SJSA1 (cell line): ENCODE results near the gene PDZD2. TPM values are rescaled to one million over a fixed set of nuclear protein-coding genes. Genes with fewer than 3 reads are reported as not detected.
"Not testable (repeated sequence)": the region's sequence is repeated elsewhere in the genome, so short reads cannot be mapped to it uniquely, and the experiment has no call there.

Source experiments
- DNase-seq, 2 experiments: peaks; one replicate each; pipeline ENCODE4 v3.0.0-alpha.2; 2015 to 2020; ENCODE audit warnings: low spot score in 2 of 2, low read depth in 1 of 2
- H3K27ac ChIP-seq: fragments of 250-450 bp; sonication (Bioruptor Pico); 2 replicates; pipeline ENCODE4 v1.5.1; 2020; ENCODE audit warnings: mild to moderate bottlenecking, moderate library complexity
- H3K27me3 ChIP-seq: fragments of 250-450 bp; sonication (Bioruptor Pico); replicated peaks from 2 replicates; pipeline ENCODE4 v1.5.1; 2020; ENCODE audit warnings: mild to moderate bottlenecking, moderate library complexity
- H3K36me3 ChIP-seq: fragments of 250-450 bp; sonication (Bioruptor Pico); 2 replicates; pipeline ENCODE4 v1.5.1; 2020; ENCODE audit warnings: mild to moderate bottlenecking
- H3K4me1 ChIP-seq: fragments of 250-450 bp; sonication (Bioruptor Pico); replicated peaks from 2 replicates; pipeline ENCODE4 v1.6.1; 2021; ENCODE audit warnings: mild to moderate bottlenecking
- H3K4me3 ChIP-seq: fragments of 250-450 bp; sonication (Bioruptor Pico); 2 replicates; pipeline ENCODE4 v1.5.1; 2020; ENCODE audit warnings: mild to moderate bottlenecking
- H3K9me3 ChIP-seq: fragments of 250-450 bp; sonication (Bioruptor Pico); replicated peaks from 2 replicates; pipeline ENCODE4 v1.5.1; 2020; ENCODE audit warnings: mild to moderate bottlenecking
- total RNA-seq: library from RNA; depleted of rRNA; stranded (reverse); fragments of >200 nt; shearing (Covaris generic); gene quantifications from 2 replicates; pipeline ENCODE4 v1.2.3, GENCODE V29; 2014; rRNA removed

The PDZD2 gene
- total RNA-seq = 0.16 TPM in 1 of 2 replicates, not detected in the other

DNA sequence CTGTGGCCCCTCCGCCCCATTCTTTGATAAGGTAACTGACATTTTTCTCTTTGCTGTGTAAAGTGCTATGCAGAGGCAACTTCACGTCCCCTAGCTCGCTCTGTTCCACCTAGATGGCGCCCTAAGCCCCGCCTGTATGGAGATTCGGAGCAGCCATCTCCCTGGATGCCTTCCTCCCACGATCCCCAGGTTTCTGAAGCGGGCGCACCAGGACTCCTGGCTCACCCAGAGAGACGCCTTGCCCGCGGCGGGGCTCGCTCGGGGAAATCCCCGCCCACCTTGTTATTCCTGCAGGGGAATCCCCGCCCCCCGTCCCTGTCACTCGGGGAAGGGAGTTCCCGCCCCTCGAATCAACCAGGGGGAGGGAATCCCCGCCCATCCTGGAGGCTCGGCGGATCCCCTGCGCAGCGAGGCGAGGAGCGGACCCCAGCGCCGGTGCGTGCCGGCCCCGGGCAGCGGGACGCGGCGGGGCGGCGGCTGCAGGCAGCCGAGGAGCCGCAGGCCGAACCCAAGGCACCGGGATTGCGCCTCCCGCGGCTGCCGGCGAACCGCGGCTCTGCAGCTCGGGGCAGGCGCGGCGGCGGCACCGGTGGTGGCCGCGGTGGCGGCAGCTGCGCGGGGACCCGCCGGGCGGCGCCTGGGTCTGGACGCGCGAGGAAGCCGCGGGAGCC is at the start of gene PDZD2:
TSS of gene PDZD2 (plus strand) at position 384 of the 671 bp plus-strand sequence.
- 0 out of 2 replicates have a peak, but pooled peaks cover 3% of the 10 kb centered on the region for H3K4me1 ChIP-seq
- no peaks in the 10 kb centered on the region for H3K27me3 ChIP-seq
- peak within 1 kb of the TSS; percentile 38 for H3K4me3 ChIP-seq
- H3K9me3 ChIP-seq = no peaks in the 10 kb centered on the region
- H3K27ac ChIP-seq = no peak within 1 kb of the TSS
- no peaks in the 10 kb centered on the region for H3K36me3 ChIP-seq
- DNase-seq = peak; percentile 49 to 65

GRCh38 chr5:31593665-31594064 is 45.3 kb upstream of the PDZD2 start:
- DNase-seq = no peak
- Histone ChIP-seq H3K9me3 (no peaks in the 10 kb centered on the region), H3K36me3 (no peaks in the 10 kb centered on the region)

GRCh38 chr5:31596354-31596753 is 42.6 kb upstream of the PDZD2 start:
- Histone ChIP-seq H3K27ac (no peak overlapping the region), H3K4me3 (no peak overlapping the region)
- DNase-seq = no peak

More at GRCh38 chr5:31593665-31594064, 45.3 kb upstream of the PDZD2 start:
- no peak overlapping the region for H3K4me3 ChIP-seq
- no peaks in the 10 kb centered on the region for H3K4me1 ChIP-seq
- H3K27me3 ChIP-seq = no peaks in the 10 kb centered on the region
- no peak overlapping the region for H3K27ac ChIP-seq

GRCh38 chr5:31598640-31599611 is 40.0 kb upstream of the PDZD2 start:
- Histone ChIP-seq H3K9me3 (no peaks in the 10 kb centered on the region), H3K4me3 (no peak overlapping the region), H3K4me1 (no peaks in the 10 kb centered on the region), H3K27me3 (no peaks in the 10 kb centered on the region), H3K27ac (no peak overlapping the region), H3K36me3 (no peaks in the 10 kb centered on the region)
- no peak for DNase-seq

More at GRCh38 chr5:31596354-31596753, 42.6 kb upstream of the PDZD2 start:
- Histone ChIP-seq H3K36me3 (no peaks in the 10 kb centered on the region), H3K4me1 (no peaks in the 10 kb centered on the region), H3K9me3 (no peaks in the 10 kb centered on the region), H3K27me3 (no peaks in the 10 kb centered on the region)

- H3K4me1 ChIP-seq, H3K27me3 ChIP-seq, DNase-seq, H3K9me3 ChIP-seq, H3K27ac ChIP-seq, H3K4me3 ChIP-seq, H3K36me3 ChIP-seq: not testable (repeated sequence)
These were observed 36.6 kb upstream of the PDZD2 start for GRCh38 chr5:31602305-31602704.

DNA sequence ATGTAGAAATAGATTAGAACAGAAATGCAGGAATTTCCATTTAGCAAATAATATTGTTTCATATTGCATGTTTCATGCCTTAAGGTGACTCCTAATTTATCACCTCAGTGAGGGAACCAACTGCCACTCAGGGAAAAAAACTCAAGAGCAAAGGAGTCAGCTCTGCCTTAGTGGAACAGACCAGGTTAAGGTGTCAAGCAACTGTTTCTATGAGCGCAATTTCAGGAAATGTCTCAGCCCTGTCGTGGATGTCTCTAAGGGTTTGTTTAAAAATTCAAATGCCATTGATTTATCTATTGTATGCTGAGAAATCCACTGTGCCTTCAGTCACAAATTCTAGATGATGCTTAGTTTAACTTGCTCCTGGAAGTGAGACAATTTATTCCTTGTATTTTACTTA is 34.7 kb upstream of the PDZD2 start:
- no peaks in the 10 kb centered on the region for H3K9me3 ChIP-seq
- no peak overlapping the region for H3K27ac ChIP-seq
- H3K36me3 ChIP-seq = no peaks in the 10 kb centered on the region
- DNase-seq = no peak
- H3K4me1 ChIP-seq = no peaks in the 10 kb centered on the region
- no peak overlapping the region for H3K4me3 ChIP-seq
- H3K27me3 ChIP-seq = no peaks in the 10 kb centered on the region

DNA sequence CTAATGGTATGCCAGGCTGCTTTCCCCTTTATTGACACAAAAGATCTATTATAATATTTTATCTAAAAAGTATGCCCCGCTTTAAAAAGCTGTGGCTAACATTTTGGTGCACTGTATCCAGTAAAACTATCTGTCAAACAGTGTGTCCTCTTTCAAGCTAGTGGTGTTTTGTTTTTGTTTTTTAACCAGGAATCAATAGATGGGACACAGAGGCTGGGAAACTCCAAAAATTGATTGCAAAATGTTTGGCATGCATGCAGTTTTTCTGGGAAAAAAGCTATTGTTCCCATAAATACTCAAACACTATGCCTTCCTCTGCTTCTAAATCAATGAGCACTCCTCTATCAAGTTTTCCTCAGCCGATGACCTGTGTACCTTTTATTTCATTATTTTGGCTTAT is 34.3 kb upstream of the PDZD2 start:
- DNase-seq = no peak
- H3K36me3 ChIP-seq = no peaks in the 10 kb centered on the region
- H3K4me3 ChIP-seq = no peak overlapping the region
- no peaks in the 10 kb centered on the region for H3K9me3 ChIP-seq
- no peaks in the 10 kb centered on the region for H3K27me3 ChIP-seq
- H3K4me1 ChIP-seq = no peaks in the 10 kb centered on the region
- no peak overlapping the region for H3K27ac ChIP-seq

DNA sequence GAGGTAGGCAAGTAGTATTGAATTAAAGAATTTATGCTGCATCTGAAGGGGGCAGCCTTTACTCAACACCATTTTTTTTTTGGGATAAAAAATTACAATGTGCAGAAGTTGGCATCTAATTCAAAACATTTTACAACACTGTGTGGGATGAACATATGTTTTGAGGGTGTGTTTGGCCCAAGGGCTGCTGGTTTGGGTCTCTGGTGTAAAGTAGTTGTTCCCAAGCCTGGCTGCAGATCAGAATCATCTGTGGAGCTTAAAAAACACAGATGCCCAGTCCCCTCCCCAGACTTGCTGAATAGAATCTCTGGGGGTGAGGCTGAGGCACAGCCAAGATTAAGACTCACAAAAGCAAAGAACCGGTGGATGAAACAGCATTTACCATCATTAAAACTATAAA is 33.0 kb upstream of the PDZD2 start:
- no peaks in the 10 kb centered on the region for H3K9me3 ChIP-seq
- no peak overlapping the region for H3K27ac ChIP-seq
- H3K4me1 ChIP-seq = no peaks in the 10 kb centered on the region
- H3K27me3 ChIP-seq = no peaks in the 10 kb centered on the region
- H3K4me3 ChIP-seq = no peak overlapping the region
- DNase-seq = no peak
- no peaks in the 10 kb centered on the region for H3K36me3 ChIP-seq

GRCh38 chr5:31607546-31607945 is 31.4 kb upstream of the PDZD2 start:
- H3K27me3 ChIP-seq = no peaks in the 10 kb centered on the region
- DNase-seq = no peak
- H3K9me3 ChIP-seq = no peaks in the 10 kb centered on the region
- no peak overlapping the region for H3K4me3 ChIP-seq
- H3K4me1 ChIP-seq = no peaks in the 10 kb centered on the region
- no peak overlapping the region for H3K27ac ChIP-seq
- H3K36me3 ChIP-seq = no peaks in the 10 kb centered on the region

DNA sequence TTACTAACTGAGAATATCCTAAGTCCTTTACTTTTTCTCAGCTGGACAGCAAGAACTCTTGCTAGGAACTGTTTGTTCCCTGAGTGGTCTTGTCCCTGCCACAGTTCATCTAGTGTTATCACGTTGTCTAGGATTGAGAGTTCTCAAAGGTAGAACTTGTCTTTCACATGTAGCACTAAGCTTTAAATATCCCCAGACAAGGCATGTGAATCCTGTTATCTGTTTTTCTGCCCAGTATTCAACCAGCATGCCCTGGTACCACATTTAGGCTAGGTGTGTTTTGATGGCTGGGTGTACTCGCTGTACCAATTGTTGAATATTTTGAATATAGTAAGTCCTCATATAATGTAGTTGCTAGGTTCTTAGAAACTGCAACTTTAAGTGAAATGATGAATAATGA is 27.9 kb upstream of the PDZD2 start:
- Histone ChIP-seq H3K9me3 (no peaks in the 10 kb centered on the region), H3K4me3 (no peak overlapping the region), H3K36me3 (no peaks in the 10 kb centered on the region), H3K27ac (no peak overlapping the region), H3K4me1 (no peaks in the 10 kb centered on the region), H3K27me3 (no peaks in the 10 kb centered on the region)
- no peak for DNase-seq

- no peak overlapping the region for H3K27ac ChIP-seq
- no peaks in the 10 kb centered on the region for H3K36me3 ChIP-seq
- DNase-seq = no peak
- no peak overlapping the region for H3K4me3 ChIP-seq
- H3K9me3 ChIP-seq = no peaks in the 10 kb centered on the region
- H3K4me1 ChIP-seq = no peaks in the 10 kb centered on the region
- H3K27me3 ChIP-seq = no peaks in the 10 kb centered on the region
These were observed 25.3 kb upstream of the PDZD2 start for GRCh38 chr5:31613651-31614050.

DNA sequence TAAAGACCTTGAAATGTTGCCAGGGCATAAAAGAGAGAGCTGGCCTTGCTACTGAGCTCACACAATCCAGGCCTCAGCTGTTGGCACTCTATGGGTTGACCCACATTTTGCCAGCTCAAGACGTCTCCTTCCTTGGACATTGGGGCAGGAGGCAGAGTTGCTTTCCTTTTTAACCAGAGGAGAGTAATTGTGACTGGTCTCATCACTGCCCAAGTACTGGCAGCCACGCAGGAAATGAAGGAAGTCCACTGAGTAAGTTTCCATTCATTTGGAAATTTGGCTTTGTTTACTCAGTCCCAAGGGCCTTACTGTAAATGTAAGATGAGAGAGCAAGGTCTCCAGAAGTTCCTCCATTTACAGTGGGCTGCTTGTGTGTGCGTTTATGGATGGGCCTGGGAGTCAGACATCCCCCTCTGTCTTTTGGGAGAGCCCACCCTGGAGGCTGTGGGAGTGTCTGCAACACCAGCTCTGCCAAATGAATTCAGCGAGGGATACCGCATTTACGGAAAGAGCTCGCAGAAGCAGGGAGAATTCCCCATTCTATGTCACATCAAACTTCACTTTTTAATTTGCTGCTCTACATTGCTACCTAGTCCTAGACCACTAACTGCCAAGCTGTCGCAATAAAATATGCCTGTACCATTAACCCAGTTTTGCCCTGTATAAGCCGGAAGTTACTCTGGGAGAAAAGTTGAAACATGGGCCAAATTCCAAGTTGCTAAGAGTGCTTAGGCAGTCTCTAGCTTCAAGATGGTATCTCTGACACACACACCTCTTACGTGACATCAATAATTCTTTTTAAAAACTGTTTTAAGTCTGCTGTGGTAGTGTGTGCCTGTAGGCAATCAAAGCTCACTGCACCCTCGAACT is 24.5 kb upstream of the PDZD2 start:
- Histone ChIP-seq H3K4me1 (no peaks in the 10 kb centered on the region), H3K36me3 (no peaks in the 10 kb centered on the region), H3K9me3 (no peaks in the 10 kb centered on the region), H3K27me3 (no peaks in the 10 kb centered on the region), H3K27ac (no peak overlapping the region), H3K4me3 (no peak overlapping the region)
- no peak for DNase-seq

- Histone ChIP-seq H3K9me3 (no peaks in the 10 kb centered on the region), H3K36me3 (no peaks in the 10 kb centered on the region), H3K4me1 (no peaks in the 10 kb centered on the region), H3K27ac (no peak overlapping the region), H3K4me3 (no peak overlapping the region), H3K27me3 (no peaks in the 10 kb centered on the region)
- DNase-seq = no peak
These were observed 21.1 kb upstream of the PDZD2 start for GRCh38 chr5:31617867-31618266.
